ENCODE measurements around the gene TLX2. TPM values are rescaled to one million over a fixed set of nuclear protein-coding genes. Genes with fewer than 3 reads are reported as not detected.

TLX2 gene
- total and polyA plus RNA-seq, 2 of the 8 experiments (the other 6 are each of a cell fraction or from before 2014, with no cell fraction given) = 0.06 to 0.17 TPM

- Histone ChIP-seq H2BK5ac (ENCODE audit: low read depth, low read length) (no peak overlapping the region), H3K9ac (replicated peaks in 1 of 4; ENCODE audit: extremely low read depth in 1 of 4, low read depth in 3 of 4, low read length in 3 of 4) (no peak overlapping the region), H3K18ac (ENCODE audit: extremely low read depth, low read length) (no peak overlapping the region), H3K27me3 (replicated peaks in 1 of 4; ENCODE audit: control insufficient read depth in 3 of 4, extremely low read depth in 1 of 4, insufficient read depth in 3 of 4, low read length in 3 of 4) (peaks cover 0 to 9% (median 3%) of the 10 kb centered on the region in 4 experiments; a peak in 3 of 7 replicates), H3K23me2 (ENCODE audit: low read depth, low read length) (no peaks in the 10 kb centered on the region), H2AFZ (ENCODE audit: low read length) (no peak overlapping the region), H4K5ac (ENCODE audit: insufficient read length, low read depth, low read length) (no peak overlapping the region), H3K4me3 (ENCODE audit: extremely low read depth in 1 of 4, insufficient read depth in 2 of 4, low read depth in 3 of 4, low read length in 4 of 4) (no peak overlapping the region), H3K27ac (ENCODE audit: low read depth, low read length) (no peak overlapping the region), H2BK15ac (ENCODE audit: low read length) (no peak overlapping the region), H3K36me3 (ENCODE audit: control insufficient read depth in 2 of 4, insufficient read depth in 4 of 4, low read length in 3 of 4) (no peaks in the 10 kb centered on the region), H2BK20ac (ENCODE audit: low read length) (no peak overlapping the region), H4K91ac (replicated peaks; ENCODE audit: insufficient read length, low read length) (no peak overlapping the region), H4K8ac (ENCODE audit: extremely low read depth, insufficient read depth, low read length) (no peak overlapping the region), H3K4me2 (ENCODE audit: insufficient read depth in 1 of 2, low read depth in 2 of 2, low read length in 2 of 2) (no peak overlapping the region), H3K56ac (replicated peaks; ENCODE audit: insufficient read length, low read depth, low read length) (no peak overlapping the region), H3K14ac (ENCODE audit: insufficient read length) (no peak overlapping the region), H4K20me1 (replicated peaks in 1 of 2; ENCODE audit: control insufficient read depth in 1 of 2, insufficient read depth in 2 of 2, low read length in 2 of 2) (no peaks in the 10 kb centered on the region), H3K9me3 (ENCODE audit: insufficient read depth in 2 of 2, low read depth in 1 of 2, low read length in 1 of 2) (no peaks in the 10 kb centered on the region), H3K4ac (replicated peaks; ENCODE audit: insufficient read length, low read depth, low read length) (no peak overlapping the region), H2BK120ac (replicated peaks; ENCODE audit: low read depth, low read length) (no peak overlapping the region), H3K4me1 (replicated peaks in 1 of 4; ENCODE audit: control insufficient read depth in 3 of 4, insufficient read depth in 4 of 4, low read length in 3 of 4) (peaks cover 0 to 6% (median 2%) of the 10 kb centered on the region in 4 experiments; a peak in 5 of 7 replicates), H3K23ac (ENCODE audit: insufficient read length) (no peak overlapping the region), H3K79me2 (ENCODE audit: control insufficient read depth in 1 of 2, insufficient read depth in 2 of 2, low read length in 2 of 2) (no peaks in the 10 kb centered on the region), H3K79me1 (ENCODE audit: low read depth, low read length) (0 out of 2 replicates have a peak, but pooled peaks cover 2% of the 10 kb centered on the region), H2AK5ac (ENCODE audit: low read depth, low read length) (no peak overlapping the region), H2BK12ac (ENCODE audit: low read depth, low read length) (no peak overlapping the region)
- FAIRE-seq = no peak
- no peak for DNase-seq (ENCODE audit: low read depth in 1 of 2, low spot score in 2 of 2)
- 86% methylated on average over 5 of the region's 5 CpGs; no CpG with 5 or more reads in 1 of the 2 experiments for WGBS, 2 experiments (ENCODE audit: extremely low coverage in 1 of 2, insufficient coverage in 1 of 2, insufficient read length in 1 of 2, insufficient replicate concordance in 2 of 2, low coverage in 1 of 2, low lambda C conversion rate in 2 of 2, missing lambda C conversion rate in 1 of 2)
- POLR2A ChIA-PET (ENCODE audit: partially characterized antibody) = interaction anchor here (0.9 kb wide), 1 partner anchor 35 kb away, joined by 3 read pairs; the partner anchor contains the start of genes AUP1 and HTRA2
- CTCF ChIA-PET (ENCODE audit: partially characterized antibody) = interaction anchor here (0.8 to 1.7 kb wide), 6 partner anchors 8 to 104 kb away, joined by 3 to 5 read pairs (median 3); partner anchors contain the start of genes CCDC142 and TTC31
- TF ChIP-seq POU5F1 (IDR thresholded peaks at IDR 0.05; ENCODE audit: low read depth, low read length) = no peak
- no peak for TF ChIP-seq EGR1 (IDR thresholded peaks at IDR 0.05; ENCODE audit: borderline replicate concordance, low read depth, low read length)
- no peak for TF ChIP-seq SP4 (IDR thresholded peaks at IDR 0.05; ENCODE audit: low read length)
- no peak for TF ChIP-seq PHF8 (conservative IDR thresholded peaks at IDR 0.05; ENCODE audit: low read depth, low read length)
- TF ChIP-seq RNF2 (IDR thresholded peaks at IDR 0.05; ENCODE audit: borderline replicate concordance, low read depth, low read length, missing control alignments, poor library complexity, severe bottlenecking) = no peak
- TF ChIP-seq NANOG (IDR thresholded peaks at IDR 0.05; ENCODE audit: insufficient read depth, low read depth, low read length, poor library complexity, severe bottlenecking) = no peak
- no peak for TF ChIP-seq FOSL1 (IDR thresholded peaks at IDR 0.05; ENCODE audit: insufficient read depth, low read depth, low read length)
- TF ChIP-seq CTCF (IDR thresholded peaks at IDR 0.05; ENCODE audit: control extremely low read depth in 1 of 3, insufficient read depth in 1 of 3, low read depth in 1 of 3, low read length in 3 of 3) = no peak
- TF ChIP-seq CBX5 (IDR thresholded peaks at IDR 0.05; ENCODE audit: low read depth, low read length) = no peak
- no peak for TF ChIP-seq HDAC2 (IDR thresholded peaks at IDR 0.05; ENCODE audit: borderline replicate concordance in 1 of 2, low read depth in 2 of 2, low read length in 2 of 2)
Measured at GRCh38 chr2:74564222-74564621, 50.0 kb downstream of the TLX2 start.

Measured in H1 (cell line).